ENCODE data around the gene ATAD1.

DNA sequence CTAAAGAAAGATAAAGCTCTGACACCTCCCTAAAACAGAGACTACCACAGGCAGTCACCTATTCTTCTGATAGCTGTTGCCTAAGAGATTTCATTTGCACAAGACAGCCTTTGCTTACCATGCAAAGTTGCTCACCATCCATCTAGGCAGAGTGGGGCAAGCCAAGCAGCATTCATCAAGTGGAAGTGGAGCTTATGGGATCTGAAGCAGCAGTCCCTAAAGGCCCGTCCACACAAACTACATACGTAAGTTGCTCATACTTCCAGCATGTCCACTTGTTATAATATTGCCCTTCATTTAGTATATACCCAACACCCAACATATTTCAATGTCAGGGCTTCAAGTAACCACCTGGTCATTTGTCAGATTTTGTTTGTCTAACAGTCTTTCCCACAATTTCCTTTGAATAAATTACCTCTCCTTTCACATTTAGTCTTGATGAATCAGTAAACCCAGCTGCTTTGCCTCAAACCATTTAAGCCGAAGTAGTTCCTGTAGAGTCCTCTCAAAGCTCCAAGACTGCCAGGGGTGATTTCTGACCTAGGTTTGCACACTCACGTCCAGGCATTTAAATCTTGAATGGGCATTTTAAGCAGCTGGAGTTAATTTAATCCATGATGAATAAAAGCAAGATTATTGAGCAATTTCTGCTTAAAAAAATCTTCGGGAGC lies 67.9 kb downstream of the ATAD1 start:
- TF ChIP-seq, protein P1, sequence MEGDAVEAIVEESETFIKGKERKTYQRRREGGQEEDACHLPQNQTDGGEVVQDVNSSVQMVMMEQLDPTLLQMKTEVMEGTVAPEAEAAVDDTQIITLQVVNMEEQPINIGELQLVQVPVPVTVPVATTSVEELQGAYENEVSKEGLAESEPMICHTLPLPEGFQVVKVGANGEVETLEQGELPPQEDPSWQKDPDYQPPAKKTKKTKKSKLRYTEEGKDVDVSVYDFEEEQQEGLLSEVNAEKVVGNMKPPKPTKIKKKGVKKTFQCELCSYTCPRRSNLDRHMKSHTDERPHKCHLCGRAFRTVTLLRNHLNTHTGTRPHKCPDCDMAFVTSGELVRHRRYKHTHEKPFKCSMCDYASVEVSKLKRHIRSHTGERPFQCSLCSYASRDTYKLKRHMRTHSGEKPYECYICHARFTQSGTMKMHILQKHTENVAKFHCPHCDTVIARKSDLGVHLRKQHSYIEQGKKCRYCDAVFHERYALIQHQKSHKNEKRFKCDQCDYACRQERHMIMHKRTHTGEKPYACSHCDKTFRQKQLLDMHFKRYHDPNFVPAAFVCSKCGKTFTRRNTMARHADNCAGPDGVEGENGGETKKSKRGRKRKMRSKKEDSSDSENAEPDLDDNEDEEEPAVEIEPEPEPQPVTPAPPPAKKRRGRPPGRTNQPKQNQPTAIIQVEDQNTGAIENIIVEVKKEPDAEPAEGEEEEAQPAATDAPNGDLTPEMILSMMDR (IDR thresholded peaks at IDR 0.05; ENCODE audit: insufficient read depth, low read depth, low read length), result no peak
- no peak for TF ChIP-seq EZH2 (IDR thresholded peaks at IDR 0.05; ENCODE audit: insufficient read depth, low read length)

Data from astrocyte (in vitro differentiated cells and primary cell).